Measurements from ENCODE around the gene AXL. TPM values are rescaled to one million over a fixed set of nuclear protein-coding genes. Genes with fewer than 3 reads are reported as not detected.

The AXL gene
- total and polyA plus RNA-seq, 12 donors, result 6.5 to 22.8 (median 9.8) TPM

- ATAC-seq, result no peak
- intact Hi-C loops (cut with DNase I), result no loop called here
- no peak for TF ChIP-seq CTCF (IDR thresholded peaks at IDR 0.05)
- DNase-seq, result no peak
- Histone ChIP-seq H3K4me1 (peaks cover 0 to 23% (median 4%) of the 10 kb centered on the region in 9 donors), H3K4me3 (no peak overlapping the region), H3K36me3 (no peaks in the 10 kb centered on the region), H3K27ac (no peak overlapping the region), H3K27me3 (peaks cover 0 to 74% (median 71%) of the 10 kb centered on the region in 7 donors), H3K9me3 (no peaks in the 10 kb centered on the region)
- WGBS, 2 donors, result 57 to 59% methylated on average over 8 of the region's 8 CpGs
These were observed 29.5 kb upstream of the AXL start for GRCh38 chr19:41189425-41190065.

GRCh38 chr19:41192574-41193429 lies 26.2 kb upstream of the AXL start, which contains the start of gene CYP2S1:
TSS of gene CYP2S1 (plus strand) at chr19:41193219. CDS start at chr19:41193265, 46 bp downstream.
- intact Hi-C loops (cut with DNase I), result no loop called here

GRCh38 chr19:41193430-41194156 lies 25.4 kb upstream of the AXL start:
- peak overlapping the region in 7 of 10 donors; percentile 16 to 45 (median 24) for H3K4me3 ChIP-seq
- DNase-seq (no peak), ATAC-seq (peak in 2 of 8 donors; percentile 5 to 10)
- H3K27me3 ChIP-seq, result peaks cover 0 to 77% (median 58%) of the 10 kb centered on the region in 7 donors
- H3K27ac ChIP-seq, result no peak overlapping the region
- no peaks in the 10 kb centered on the region for H3K36me3 ChIP-seq
- WGBS, 2 donors, result 16 to 17% methylated on average over 13 of the region's 13 CpGs
- peaks cover 0 to 29% (median 4%) of the 10 kb centered on the region in 9 donors for H3K4me1 ChIP-seq
- TF ChIP-seq CTCF (IDR thresholded peaks at IDR 0.05), result no peak
- intact Hi-C loops (cut with DNase I), result no loop called here
- H3K9me3 ChIP-seq, result no peaks in the 10 kb centered on the region

More at GRCh38 chr19:41192574-41193429, 26.2 kb upstream of the AXL start, which contains the start of gene CYP2S1:
- Histone ChIP-seq H3K4me1 (peaks cover 0 to 29% (median 4%) of the 10 kb centered on the region in 9 donors), H3K9me3 (no peaks in the 10 kb centered on the region), H3K27ac (no peak within 1 kb of the TSS), H3K36me3 (no peaks in the 10 kb centered on the region), H3K4me3 (peak within 1 kb of the TSS in 7 of 10 donors; percentile 16 to 45 (median 24)), H3K27me3 (peaks cover 0 to 82% (median 63%) of the 10 kb centered on the region in 7 donors)
- TF ChIP-seq CTCF (IDR thresholded peaks at IDR 0.05), result no peak
- no peak for DNase-seq
- 4 to 5% methylated on average over 55 to 58 of the region's 58 CpGs for WGBS, 2 donors
- ATAC-seq, result peak in 4 of 8 donors; percentile 19 to 51 (median 38)

- H3K27me3 ChIP-seq, result peaks cover 0 to 79% (median 61%) of the 10 kb centered on the region in 7 donors
- DNase-seq, result no peak
These were observed 24.9 kb upstream of the AXL start for GRCh38 chr19:41194157-41194552.

More at GRCh38 chr19:41194157-41194552, 24.9 kb upstream of the AXL start:
- Histone ChIP-seq H3K36me3 (no peaks in the 10 kb centered on the region), H3K9me3 (no peaks in the 10 kb centered on the region), H3K4me1 (peaks cover 0 to 29% (median 4%) of the 10 kb centered on the region in 9 donors), H3K27ac (no peak overlapping the region), H3K4me3 (peak overlapping the region in 1 of 10 donors; percentile 45)
- intact Hi-C loops (cut with DNase I), result no loop called here
- 41 to 45% methylated on average over 6 of the region's 6 CpGs for WGBS, 2 donors
- ATAC-seq, result peak in 2 of 8 donors; percentile 26 to 31
- no peak for TF ChIP-seq CTCF (IDR thresholded peaks at IDR 0.05)

All from heart right ventricle (tissue), 16 donors.